ENCODE measurements around the gene FAM124A. TPM values are rescaled to one million over a fixed set of nuclear protein-coding genes. Genes with fewer than 3 reads are reported as not detected.

The FAM124A gene
- total RNA-seq, 2 experiments from 2014 or later: 0.44 TPM; not detected in 1

GRCh38 chr13:51223560-51224270 is 1.5 kb downstream of the FAM124A start:
- no peaks in the 10 kb centered on the region for H3K79me2 ChIP-seq (ENCODE audit: insufficient read depth, low read depth, low read length)
- H3K4me2 ChIP-seq (ENCODE audit: low read length): no peak overlapping the region
- H2AFZ ChIP-seq (ENCODE audit: low read length): no peak overlapping the region
- BruUV-seq (replicated peaks): no TSS peak
- H3K9me2 ChIP-seq (ENCODE audit: insufficient read depth, low read length): no peaks in the 10 kb centered on the region
- CTCF ChIA-PET (ENCODE audit: unreplicated experiment): interaction anchor here (0.5 kb wide), 1 partner anchor 591 kb away, joined by 3 read pairs; no protein-coding TSS in a partner anchor
- TF ChIP-seq CTCF (conservative IDR thresholded peaks at IDR 0.05; ENCODE audit: low read length): no peak
- no peak for TF ChIP-seq EZH2phosphoT487 (IDR thresholded peaks at IDR 0.05; ENCODE audit: borderline replicate concordance, low read depth, low read length)
- H4K20me1 ChIP-seq (ENCODE audit: insufficient read depth, low read length): no peaks in the 10 kb centered on the region
- intact Hi-C loops (cut with micrococcal nuclease; ENCODE audit: unreplicated experiment): loop anchor here (5.0 kb wide), 1 partner anchor 64 kb away; no protein-coding TSS in a partner anchor
- no peak for DNase-seq (ENCODE audit: low spot score)
- no peaks in the 10 kb centered on the region for H3K9me3 ChIP-seq (ENCODE audit: low read length)
- H3K4me1 ChIP-seq (ENCODE audit: insufficient read depth, low read length, poor library complexity, severe bottlenecking): peaks cover 5% of the 10 kb centered on the region
- POLR2A ChIA-PET: interaction anchor here (0.5 to 0.7 kb wide), 4 partner anchors 23 to 430 kb away, joined by 3 read pairs; no protein-coding TSS in a partner anchor
- H3K36me3 ChIP-seq (ENCODE audit: insufficient read depth, low read length): no peaks in the 10 kb centered on the region
- H3K27ac ChIP-seq (ENCODE audit: low read depth, low read length, poor library complexity, severe bottlenecking): no peak overlapping the region
- H3K4me3 ChIP-seq (ENCODE audit: low read depth, low read length, poor library complexity, severe bottlenecking): no peak overlapping the region

GRCh38 chr13:51225029-51225428 is 2.8 kb downstream of the FAM124A start:
- BruUV-seq (replicated peaks): no TSS peak
- no peak for TF ChIP-seq EZH2phosphoT487 (IDR thresholded peaks at IDR 0.05; ENCODE audit: borderline replicate concordance, low read depth, low read length)
- TF ChIP-seq CTCF (conservative IDR thresholded peaks at IDR 0.05; ENCODE audit: low read length): no peak
- H2AFZ ChIP-seq (ENCODE audit: low read length): no peak overlapping the region
- no peak overlapping the region for H3K4me2 ChIP-seq (ENCODE audit: low read length)
- H3K27ac ChIP-seq (ENCODE audit: low read depth, low read length, poor library complexity, severe bottlenecking): no peak overlapping the region
- H3K36me3 ChIP-seq (ENCODE audit: insufficient read depth, low read length): no peaks in the 10 kb centered on the region
- no peak overlapping the region for H3K4me3 ChIP-seq (ENCODE audit: low read depth, low read length, poor library complexity, severe bottlenecking)
- no peaks in the 10 kb centered on the region for H3K79me2 ChIP-seq (ENCODE audit: insufficient read depth, low read depth, low read length)
- H3K9me3 ChIP-seq (ENCODE audit: low read length): no peaks in the 10 kb centered on the region
- H3K9me2 ChIP-seq (ENCODE audit: insufficient read depth, low read length): no peaks in the 10 kb centered on the region
- intact Hi-C loops (cut with micrococcal nuclease; ENCODE audit: unreplicated experiment): no loop called here
- H3K4me1 ChIP-seq (ENCODE audit: insufficient read depth, low read length, poor library complexity, severe bottlenecking): peaks cover 5% of the 10 kb centered on the region
- no peaks in the 10 kb centered on the region for H4K20me1 ChIP-seq (ENCODE audit: insufficient read depth, low read length)
- CTCF ChIA-PET (ENCODE audit: unreplicated experiment): no interaction called here
- POLR2A ChIA-PET: interaction anchor here (0.6 to 1.6 kb wide), 3 partner anchors 12 to 219 kb away, joined by 4 to 7 read pairs (median 4); no protein-coding TSS in a partner anchor
- DNase-seq (ENCODE audit: low spot score): no peak

- no peaks in the 10 kb centered on the region for H3K4me1 ChIP-seq (ENCODE audit: insufficient read depth, low read length, poor library complexity, severe bottlenecking)
- no peak for DNase-seq (ENCODE audit: low spot score)
- H2AFZ ChIP-seq (ENCODE audit: low read length): no peak overlapping the region
- intact Hi-C loops (cut with micrococcal nuclease; ENCODE audit: unreplicated experiment): no loop called here
- no peaks in the 10 kb centered on the region for H3K9me3 ChIP-seq (ENCODE audit: low read length)
- BruUV-seq (replicated peaks): no TSS peak
- POLR2A ChIA-PET: interaction anchor here (0.7 to 1.0 kb wide), 3 partner anchors 51 to 942 kb away, joined by 3 read pairs; no protein-coding TSS in a partner anchor
- H3K36me3 ChIP-seq (ENCODE audit: insufficient read depth, low read length): no peaks in the 10 kb centered on the region
- no peaks in the 10 kb centered on the region for H3K79me2 ChIP-seq (ENCODE audit: insufficient read depth, low read depth, low read length)
- H3K9me2 ChIP-seq (ENCODE audit: insufficient read depth, low read length): no peaks in the 10 kb centered on the region
- H3K27ac ChIP-seq (ENCODE audit: low read depth, low read length, poor library complexity, severe bottlenecking): no peak overlapping the region
- CTCF ChIA-PET (ENCODE audit: unreplicated experiment): no interaction called here
- H3K4me2 ChIP-seq (ENCODE audit: low read length): no peak overlapping the region
- H4K20me1 ChIP-seq (ENCODE audit: insufficient read depth, low read length): no peaks in the 10 kb centered on the region
- no peak overlapping the region for H3K4me3 ChIP-seq (ENCODE audit: low read depth, low read length, poor library complexity, severe bottlenecking)
- TF ChIP-seq CTCF (conservative IDR thresholded peaks at IDR 0.05; ENCODE audit: low read length) (no peak), EZH2phosphoT487 (IDR thresholded peaks at IDR 0.05; ENCODE audit: borderline replicate concordance, low read depth, low read length) (no peak)
Measured at GRCh38 chr13:51227404-51227803, 5.2 kb downstream of the FAM124A start.

Data from OCI-LY7 (cell line).